Endothelial cell of umbilical vein (primary cell): Measurements from ENCODE around the gene NQO2. TPM values are rescaled to one million over a fixed set of nuclear protein-coding genes. Genes with fewer than 3 reads are reported as not detected.

Source experiments
- BruUV-seq: library from RNA; stranded (reverse); fragments of 400-500 nt; replicated peaks from 2 replicates; lab custom pipeline; 2021; lab: Mats Ljungman, UMichigan
- CTCF ChIA-PET: fragments of 300-600, 350-600 bp; sonication (Branson Sonifier 250); formaldehyde crosslinking; loops from one replicate; lab custom pipeline; 2021; ENCODE audit warnings: antibody characterized with exemption, inconsistent platforms; lab: Charles Lee
- POLR2A ChIA-PET: fragments of 300-600, 350-600 bp; sonication (Branson Sonifier 250); formaldehyde crosslinking; loops from one replicate; lab custom pipeline; 2021; ENCODE audit warnings: antibody characterized with exemption, inconsistent platforms; lab: Charles Lee
- DNase-seq: peaks from one replicate; pipeline ENCODE4 v3.0.0-alpha.2; 2011; ENCODE audit warnings: low read depth, low spot score
- FAIRE-seq: peaks from 2 replicates; lab custom pipeline; 2011; peaks lifted over from hg19 to GRCh38; lab: Jason Lieb, UNC
- H2AFZ ChIP-seq: 2 replicates; pipeline ENCODE4 v1.6.0; 2012; ENCODE audit warnings: low read depth, low read length, control low read depth, inconsistent platforms
- H3K27ac ChIP-seq: 2 replicates; pipeline ENCODE4 v1.5.1; 2011; ENCODE audit warnings: low read depth, mild to moderate bottlenecking, control low read depth, low read length, moderate library complexity; ENCODE audit not compliant: insufficient read depth
- H3K27me3 ChIP-seq, 2 experiments: 2 replicates each; pipeline versions ENCODE4 v1.6.0 to v1.6.1; 2011; ENCODE audit warnings: low read length in 2 of 2, mixed read lengths in 1 of 2; ENCODE audit not compliant: control insufficient read depth in 2 of 2, insufficient read depth in 2 of 2
- H3K36me3 ChIP-seq, 2 experiments: 2 replicates in 1 of 2; 3 replicates in 1 of 2; pipeline ENCODE4 v1.5.1; 2011; ENCODE audit warnings: low read length in 2 of 2, mild to moderate bottlenecking in 1 of 2, moderate library complexity in 1 of 2; ENCODE audit not compliant: control insufficient read depth in 2 of 2, insufficient read depth in 2 of 2; ENCODE audit errors: extremely low read depth in 1 of 2
- H3K4me1 ChIP-seq: 3 replicates; pipeline ENCODE4 v1.5.1; 2011; ENCODE audit warnings: mild to moderate bottlenecking, low read length; ENCODE audit not compliant: control insufficient read depth, insufficient read depth; ENCODE audit errors: extremely low read depth
- H3K4me2 ChIP-seq: 2 replicates; pipeline ENCODE4 v1.6.1; 2011; ENCODE audit warnings: low read length, control low read depth, mixed read lengths; ENCODE audit not compliant: insufficient read depth
- H3K4me3 ChIP-seq, 3 experiments: fragments of 200-600 bp in 1 of 3; sonication (generic), shearing (Covaris generic) in 1 of 3; replicated peaks in 1 of 3; 2 replicates each; pipeline ENCODE4 v1.5.1; 2011 to 2016; ENCODE audit warnings: control low read depth in 3 of 3, low read length in 3 of 3, mild to moderate bottlenecking in 2 of 3, inconsistent platforms in 1 of 3, low read depth in 1 of 3, moderate library complexity in 1 of 3; ENCODE audit not compliant: insufficient read depth in 1 of 3
- H3K79me2 ChIP-seq: 2 replicates; pipeline ENCODE4 v1.6.0; 2012; ENCODE audit warnings: low read length, inconsistent platforms; ENCODE audit not compliant: control insufficient read depth, insufficient read depth
- H3K9ac ChIP-seq: replicated peaks from 2 replicates; pipeline ENCODE3; 2011; ENCODE audit warnings: low read length, control low read depth; ENCODE audit not compliant: insufficient read depth; ENCODE audit errors: extremely low read depth
- H3K9me1 ChIP-seq: replicated peaks from 3 replicates; pipeline ENCODE4 v1.6.0; 2011; ENCODE audit warnings: mild to moderate bottlenecking, low read length; ENCODE audit not compliant: control insufficient read depth, insufficient read depth; ENCODE audit errors: extremely low read depth
- H3K9me3 ChIP-seq: replicated peaks from 2 replicates; pipeline ENCODE4 v1.5.1; 2012; ENCODE audit warnings: low read length, inconsistent platforms; ENCODE audit not compliant: control insufficient read depth, insufficient read depth
- H4K20me1 ChIP-seq: replicated peaks from 2 replicates; pipeline ENCODE3; 2011; ENCODE audit warnings: mild to moderate bottlenecking, low read length; ENCODE audit not compliant: control insufficient read depth, insufficient read depth; ENCODE audit errors: extremely low read depth
- EZH2 ChIP-seq: IDR thresholded peaks from 2 replicates; pipeline ENCODE4 v1.6.1; 2012; ENCODE audit warnings: borderline replicate concordance, low read depth, mild to moderate bottlenecking, moderate library complexity, low read length, inconsistent platforms; ENCODE audit not compliant: severe bottlenecking
- FOS ChIP-seq: IDR thresholded peaks from 2 replicates; pipeline ENCODE4 v1.6.1; 2011; ENCODE audit warnings: mild to moderate bottlenecking, low read length, moderate library complexity, borderline replicate concordance; ENCODE audit not compliant: insufficient read depth
- GATA2 ChIP-seq: IDR thresholded peaks from 2 replicates; pipeline ENCODE4 v1.7.0; 2011; ENCODE audit warnings: low read depth, mild to moderate bottlenecking, moderate library complexity, mixed read lengths, low read length; ENCODE audit not compliant: insufficient read length, insufficient read depth
- JUN ChIP-seq: IDR thresholded peaks from 2 replicates; pipeline ENCODE4 v1.6.1; 2011; ENCODE audit warnings: borderline replicate concordance, low read depth; ENCODE audit not compliant: insufficient read length, insufficient read depth
- MYC ChIP-seq: IDR thresholded peaks from one replicate; pipeline ENCODE4 v1.6.1; 2011; ENCODE audit warnings: mild to moderate bottlenecking, low read depth, low read length
- POLR2A ChIP-seq: IDR thresholded peaks from 2 replicates; pipeline ENCODE4 v1.6.1; 2012; ENCODE audit warnings: low read depth, mild to moderate bottlenecking, control low read depth, low read length
- POLR2AphosphoS5 ChIP-seq: IDR thresholded peaks from 2 replicates; pipeline ENCODE4 v1.6.1; 2012; ENCODE audit warnings: low read depth, mild to moderate bottlenecking, control low read depth, low read length, moderate library complexity; ENCODE audit not compliant: insufficient read depth
- dilution Hi-C: fragments of 300-500 bp; cut with MboI; formaldehyde crosslinking; loops from one replicate; pipeline ENCODE4 v1.15.0; 2019; ENCODE audit warnings: low sequenced_read_pairs; ENCODE audit not compliant: extremely low pct_ligation_motif_present
- intact Hi-C: fragments of 100-400 bp; cut with micrococcal nuclease; formaldehyde crosslinking; loops from one replicate; pipeline ENCODE4 v1.10.0; 2022
- polyA plus RNA-seq, 4 experiments: library from polyadenylated mRNA; depleted of rRNA in 3 of 4; stranded (reverse) in 3 of 4; unstranded in 1 of 4; fragments of >200 nt; gene quantifications; 2 replicates each; pipeline versions ENCODE4 v1.2.1 to v1.2.3, GENCODE V29; 2011 to 2012; ENCODE audit warnings: missing spikeins in 1 of 4
- total RNA-seq: library from RNA; stranded (reverse); gene quantifications from 2 replicates; pipeline ENCODE4 v1.2.3, GENCODE V29; 2021
- TF ChIP-seq, protein P1 (sequence below): IDR thresholded peaks from 2 replicates; pipeline ENCODE4 v1.6.1; 2011; ENCODE audit not compliant: insufficient read depth, insufficient read length
- TF ChIP-seq, protein P2 (sequence below), 2 donors: IDR thresholded peaks; 1 replicate in 1 of 2; 2 replicates in 1 of 2; pipeline ENCODE4 v1.5.1; 2011; ENCODE audit warnings: low read length in 2 of 2, mild to moderate bottlenecking in 2 of 2, moderate library complexity in 2 of 2, control low read depth in 1 of 2, inconsistent platforms in 1 of 2, low read depth in 1 of 2; ENCODE audit not compliant: insufficient read depth in 1 of 2; ENCODE audit errors: extremely low read depth in 1 of 2

The NQO2 gene
- total and polyA plus RNA-seq, 2 donors (not counting 3 experiments of a cell fraction or from before 2014, with no cell fraction given): 27.6 to 48.0 TPM

DNA sequence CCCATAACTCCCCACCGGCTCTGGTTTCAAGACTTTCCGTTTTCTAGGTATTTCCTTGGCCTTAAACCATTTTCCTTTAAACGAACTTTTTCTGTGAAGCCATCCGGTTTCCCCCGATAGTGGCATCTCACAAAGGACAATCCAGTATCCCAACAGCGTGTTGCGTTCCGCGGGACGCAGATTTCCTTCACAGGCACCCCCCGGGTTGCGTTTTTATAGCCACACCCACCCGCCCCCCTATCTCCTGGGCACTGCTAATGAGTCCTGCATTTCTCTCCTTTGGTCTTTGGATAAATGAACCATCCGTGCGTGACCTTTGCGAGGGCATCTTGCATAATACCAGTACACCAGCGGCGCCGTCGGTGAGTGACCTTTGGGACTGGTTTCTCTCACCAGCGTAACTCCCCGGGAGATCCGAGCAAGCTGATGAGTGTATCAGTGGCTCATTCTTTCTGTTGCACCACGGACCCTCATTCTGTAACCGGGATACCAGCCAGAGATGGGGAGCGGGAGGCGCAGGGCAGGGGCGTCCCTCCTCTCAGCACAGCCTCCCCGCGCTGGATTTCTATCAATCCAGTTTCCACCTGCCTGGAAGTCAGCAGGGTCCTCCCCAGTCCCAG, 586 bp upstream of the NQO2 start:
- Histone ChIP-seq H3K27ac (no peak overlapping the region), H3K9me1 (no peaks in the 10 kb centered on the region), H4K20me1 (no peaks in the 10 kb centered on the region), H2AFZ (peak overlapping the region; percentile 91), H3K79me2 (no peaks in the 10 kb centered on the region), H3K36me3 (no peaks in the 10 kb centered on the region), H3K4me2 (peak overlapping the region; percentile 84), H3K9ac (peak overlapping the region; percentile 49), H3K4me1 (peaks cover 16% of the 10 kb centered on the region), H3K4me3 (peak overlapping the region; percentile 43 to 63 (median 51)), H3K9me3 (no peaks in the 10 kb centered on the region), H3K27me3 (no peaks in the 10 kb centered on the region)
- intact Hi-C loops: loop anchor here (1.0 to 2.0 kb wide), 6 partner anchors 24 to 260 kb away; partner anchors contain the start of genes BPHL and PSMG4
- dilution Hi-C loops: no loop called here
- no TSS peak for BruUV-seq
- FAIRE-seq (peak; percentile 48), DNase-seq (no peak)
- TF ChIP-seq EZH2 (no peak), POLR2AphosphoS5 (no peak), POLR2A (no peak), GATA2 (no peak), MYC (no peak), FOS (no peak), JUN (no peak)
- TF ChIP-seq, protein P1, sequence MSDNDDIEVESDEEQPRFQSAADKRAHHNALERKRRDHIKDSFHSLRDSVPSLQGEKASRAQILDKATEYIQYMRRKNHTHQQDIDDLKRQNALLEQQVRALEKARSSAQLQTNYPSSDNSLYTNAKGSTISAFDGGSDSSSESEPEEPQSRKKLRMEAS: no peak
- TF ChIP-seq, protein P2, sequence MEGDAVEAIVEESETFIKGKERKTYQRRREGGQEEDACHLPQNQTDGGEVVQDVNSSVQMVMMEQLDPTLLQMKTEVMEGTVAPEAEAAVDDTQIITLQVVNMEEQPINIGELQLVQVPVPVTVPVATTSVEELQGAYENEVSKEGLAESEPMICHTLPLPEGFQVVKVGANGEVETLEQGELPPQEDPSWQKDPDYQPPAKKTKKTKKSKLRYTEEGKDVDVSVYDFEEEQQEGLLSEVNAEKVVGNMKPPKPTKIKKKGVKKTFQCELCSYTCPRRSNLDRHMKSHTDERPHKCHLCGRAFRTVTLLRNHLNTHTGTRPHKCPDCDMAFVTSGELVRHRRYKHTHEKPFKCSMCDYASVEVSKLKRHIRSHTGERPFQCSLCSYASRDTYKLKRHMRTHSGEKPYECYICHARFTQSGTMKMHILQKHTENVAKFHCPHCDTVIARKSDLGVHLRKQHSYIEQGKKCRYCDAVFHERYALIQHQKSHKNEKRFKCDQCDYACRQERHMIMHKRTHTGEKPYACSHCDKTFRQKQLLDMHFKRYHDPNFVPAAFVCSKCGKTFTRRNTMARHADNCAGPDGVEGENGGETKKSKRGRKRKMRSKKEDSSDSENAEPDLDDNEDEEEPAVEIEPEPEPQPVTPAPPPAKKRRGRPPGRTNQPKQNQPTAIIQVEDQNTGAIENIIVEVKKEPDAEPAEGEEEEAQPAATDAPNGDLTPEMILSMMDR (IDR thresholded peaks at IDR 0.05; ENCODE audit: extremely low read depth in 1 of 2, insufficient read depth in 1 of 2, low read depth in 1 of 2, low read length in 2 of 2): no peak
- POLR2A ChIA-PET: interaction anchor here (0.6 to 1.2 kb wide), 3 partner anchors 8 to 223 kb away, joined by 3 to 7 read pairs (median 4); no protein-coding TSS in a partner anchor
- CTCF ChIA-PET: interaction anchor here (0.6 to 7.4 kb wide), 17 partner anchors 9 to 1008 kb away, joined by 3 to 126 read pairs (median 4); partner anchors contain the start of genes FAM50B, RIPK1, SERPINB6 and TUBB2A
